ENCODE measurements around the gene ANXA4. TPM values are rescaled to one million over a fixed set of nuclear protein-coding genes. Genes with fewer than 3 reads are reported as not detected.

ANXA4 gene
- total and polyA plus RNA-seq, 2 of the 13 experiments (the other 11 are each of a cell fraction or from before 2014, with no cell fraction given), result 155 to 168 TPM

- TF ChIP-seq CERS6 (CRISPR knock-in tag; IDR thresholded peaks at IDR 0.05) (no peak), ATF7-NPFF (CRISPR knock-in tag; IDR thresholded peaks at IDR 0.05; ENCODE audit: low read depth) (peak; percentile 90), BRF2 (CRISPR knock-in tag; IDR thresholded peaks at IDR 0.05) (0 out of 2 replicates have a peak, but pooled peaks have one; percentile 17), ARID4A (CRISPR knock-in tag; IDR thresholded peaks at IDR 0.05; ENCODE audit: borderline replicate concordance) (peak; percentile 96), ZNF660 (CRISPR knock-in tag; IDR thresholded peaks at IDR 0.05; ENCODE audit: borderline replicate concordance, low read depth) (no peak), PHF8 (CRISPR knock-in tag; IDR thresholded peaks at IDR 0.05) (peak; percentile 85), KAT7 (CRISPR knock-in tag; IDR thresholded peaks at IDR 0.05; ENCODE audit: borderline replicate concordance) (peak; percentile 95), ZSCAN22 (CRISPR knock-in tag; IDR thresholded peaks at IDR 0.05) (0 out of 2 replicates have a peak, but pooled peaks have one; percentile 75), ZNF10 (CRISPR knock-in tag; IDR thresholded peaks at IDR 0.05; ENCODE audit: borderline replicate concordance, low read depth) (no peak), PCBP2 (optimal IDR thresholded peaks at IDR 0.05; ENCODE audit: low read depth, low read length, poor library complexity, severe bottlenecking) (no peak), ZNF562 (CRISPR knock-in tag; IDR thresholded peaks at IDR 0.05; ENCODE audit: borderline replicate concordance) (no peak), ZKSCAN1 (IDR thresholded peaks at IDR 0.05; ENCODE audit: low read length) (no peak), ZNF605 (CRISPR knock-in tag; IDR thresholded peaks at IDR 0.05) (no peak; the same call in none of the 2 replicates), KDM1A (CRISPR knock-in tag; IDR thresholded peaks at IDR 0.05) (no peak), ZMYM2 (CRISPR knock-in tag; IDR thresholded peaks at IDR 0.05) (0 out of 2 replicates have a peak, but pooled peaks have one; percentile 50), MEIS2 (CRISPR knock-in tag; IDR thresholded peaks at IDR 0.05) (peak; percentile 56; the same call in 1 of the 2 replicates)
- TF ChIP-seq, protein P1, sequence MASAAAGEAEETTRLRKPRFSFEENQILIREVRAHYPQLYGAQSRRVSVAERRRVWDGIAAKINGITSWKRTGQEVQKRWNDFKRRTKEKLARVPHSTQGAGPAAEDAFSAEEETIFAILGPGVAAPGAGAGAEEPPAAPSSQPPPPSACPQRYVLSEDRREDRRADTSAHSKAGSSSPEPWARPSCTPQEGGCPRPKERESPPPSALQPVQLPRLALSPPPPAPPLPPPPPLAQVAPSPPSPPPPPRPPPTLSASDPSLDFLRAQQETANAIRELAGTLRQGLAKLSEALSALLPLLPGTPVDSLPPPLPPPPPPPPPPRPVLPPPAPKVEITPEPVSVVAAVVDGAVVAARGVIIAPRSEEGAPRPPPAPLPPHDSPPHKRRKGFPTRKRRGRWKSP (CRISPR knock-in tag; IDR thresholded peaks at IDR 0.05), result peak; percentile 79
- TF ChIP-seq, protein P2, sequence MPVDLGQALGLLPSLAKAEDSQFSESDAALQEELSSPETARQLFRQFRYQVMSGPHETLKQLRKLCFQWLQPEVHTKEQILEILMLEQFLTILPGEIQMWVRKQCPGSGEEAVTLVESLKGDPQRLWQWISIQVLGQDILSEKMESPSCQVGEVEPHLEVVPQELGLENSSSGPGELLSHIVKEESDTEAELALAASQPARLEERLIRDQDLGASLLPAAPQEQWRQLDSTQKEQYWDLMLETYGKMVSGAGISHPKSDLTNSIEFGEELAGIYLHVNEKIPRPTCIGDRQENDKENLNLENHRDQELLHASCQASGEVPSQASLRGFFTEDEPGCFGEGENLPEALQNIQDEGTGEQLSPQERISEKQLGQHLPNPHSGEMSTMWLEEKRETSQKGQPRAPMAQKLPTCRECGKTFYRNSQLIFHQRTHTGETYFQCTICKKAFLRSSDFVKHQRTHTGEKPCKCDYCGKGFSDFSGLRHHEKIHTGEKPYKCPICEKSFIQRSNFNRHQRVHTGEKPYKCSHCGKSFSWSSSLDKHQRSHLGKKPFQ (CRISPR knock-in tag; IDR thresholded peaks at IDR 0.05; ENCODE audit: insufficient replicate concordance), result no peak
Observed at GRCh38 chr2:69741575-69742321, at the start of gene ANXA4 (continued).

All from HepG2 (cell line).